Esophagus mucosa (tissue), 1 donor: ENCODE measurements around the gene SMIM24. TPM values are rescaled to one million over a fixed set of nuclear protein-coding genes. Genes with fewer than 3 reads are reported as not detected.
"Not testable (repeated sequence)": the region's sequence is repeated elsewhere in the genome, so short reads cannot be mapped to it uniquely, and the experiment has no call there.

Experiments
- ATAC-seq: fragments of 200-7000 bp; cut with Tn5 transposase; one replicate; pipeline ENCODE4 v1.9.1; 2020
- total RNA-seq: library from RNA; stranded (reverse); gene quantifications from one replicate; pipeline ENCODE4 v1.2.4, GENCODE V29; 2023
- donor health status: DM: yes; HTN: yes; CAD: no.

SMIM24 gene
- total RNA-seq, 1 donor from 2014 or later = not detected

- ATAC-seq = no peak
Observed at GRCh38 chr19:3431760-3432397, 48.4 kb downstream of the SMIM24 start.

GRCh38 chr19:3430366-3430680 is 50.0 kb downstream of the SMIM24 start:
- ATAC-seq = not testable (repeated sequence)

- no peak for ATAC-seq
Observed at GRCh38 chr19:3426433-3426832, 53.9 kb downstream of the SMIM24 start.

Other genes with a start within 250 kb of the SMIM24 start
- gene NFIC, start 113.9 kb downstream of the SMIM24 start, total RNA-seq = 68.2 TPM
- gene SMIM44, start 2.9 kb upstream of the SMIM24 start, total RNA-seq = not detected
- gene DOHH, start 20.1 kb upstream of the SMIM24 start, total RNA-seq = 11.1 TPM
- gene FZR1, start 25.8 kb upstream of the SMIM24 start, total RNA-seq = 38.5 TPM
- gene TEKTIP1, start 58.6 kb upstream of the SMIM24 start, total RNA-seq = 0.84 TPM
- 25.7 TPM for gene MFSD12, start 77.1 kb upstream of the SMIM24 start, total RNA-seq
- gene HMG20B, start 92.4 kb upstream of the SMIM24 start, total RNA-seq = 36.6 TPM
- gene GIPC3, start 105.0 kb upstream of the SMIM24 start, total RNA-seq = 0.28 TPM
- gene TBXA2R, start 126.3 kb upstream of the SMIM24 start, total RNA-seq = 0.64 TPM
- 10.5 TPM for gene CACTIN, start 146.3 kb upstream of the SMIM24 start, total RNA-seq
- gene PIP5K1C, start 219.9 kb upstream of the SMIM24 start, total RNA-seq = 16.4 TPM
- gene TJP3, start 227.9 kb upstream of the SMIM24 start, total RNA-seq = 40.9 TPM